ENCODE results near the gene ITGA11. TPM values are rescaled to one million over a fixed set of nuclear protein-coding genes. Genes with fewer than 3 reads are reported as not detected.

ITGA11 gene
- total RNA-seq, 2 donors from 2014 or later, result 246 to 360 TPM

DNA sequence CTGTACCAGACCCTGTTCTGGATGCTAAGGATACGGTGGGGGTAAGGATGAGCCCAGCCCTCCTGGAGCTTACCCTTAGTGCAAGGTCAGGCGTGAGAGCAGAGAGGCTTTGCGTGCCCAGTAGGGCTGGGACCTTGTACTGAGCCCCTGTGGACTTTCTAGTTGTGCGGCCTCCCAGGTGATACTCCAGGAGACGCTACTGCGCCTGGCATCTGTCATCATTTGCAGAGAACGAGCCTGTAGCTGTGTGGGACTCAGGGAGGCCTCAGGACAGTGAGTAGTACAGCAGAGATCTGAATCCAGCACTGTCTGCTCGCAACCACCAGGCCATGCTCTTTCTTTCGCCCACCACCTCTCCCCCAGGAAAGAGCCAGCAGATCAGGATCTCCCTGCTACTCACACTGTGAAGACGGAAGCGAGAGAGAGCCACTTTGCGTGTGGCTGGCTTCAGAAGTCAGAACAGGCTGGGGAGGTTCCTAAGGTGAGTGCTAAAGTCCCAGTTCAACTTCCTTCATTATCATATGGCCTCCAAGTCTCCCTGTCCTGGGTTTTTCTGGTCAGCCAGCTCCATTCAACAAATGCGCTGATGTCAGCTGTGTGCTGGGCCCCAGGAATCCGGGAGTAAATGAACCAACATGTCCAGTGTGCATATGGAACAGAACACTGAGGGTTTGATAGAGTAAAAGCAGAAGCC lies 38.2 kb upstream of the ITGA11 start:
- H3K4me3 ChIP-seq, result no peak overlapping the region
- H3K27me3 ChIP-seq (replicated peaks; ENCODE audit: insufficient read depth), result no peaks in the 10 kb centered on the region
- H3K4me1 ChIP-seq (ENCODE audit: control insufficient read depth in 1 of 2, low read depth in 2 of 2), result peaks cover 10 to 39% of the 10 kb centered on the region in 2 donors
- ATAC-seq (ENCODE audit: insufficient number of reproducible peaks, low FRiP score, low read depth), result no peak
- H3K36me3 ChIP-seq, result no peaks in the 10 kb centered on the region
- peak overlapping the region; percentile 29 to 62 for H3K27ac ChIP-seq
- DNase-seq (ENCODE audit: low spot score), result no peak
- no peaks in the 10 kb centered on the region for H3K9me3 ChIP-seq
- TF ChIP-seq, protein P1, sequence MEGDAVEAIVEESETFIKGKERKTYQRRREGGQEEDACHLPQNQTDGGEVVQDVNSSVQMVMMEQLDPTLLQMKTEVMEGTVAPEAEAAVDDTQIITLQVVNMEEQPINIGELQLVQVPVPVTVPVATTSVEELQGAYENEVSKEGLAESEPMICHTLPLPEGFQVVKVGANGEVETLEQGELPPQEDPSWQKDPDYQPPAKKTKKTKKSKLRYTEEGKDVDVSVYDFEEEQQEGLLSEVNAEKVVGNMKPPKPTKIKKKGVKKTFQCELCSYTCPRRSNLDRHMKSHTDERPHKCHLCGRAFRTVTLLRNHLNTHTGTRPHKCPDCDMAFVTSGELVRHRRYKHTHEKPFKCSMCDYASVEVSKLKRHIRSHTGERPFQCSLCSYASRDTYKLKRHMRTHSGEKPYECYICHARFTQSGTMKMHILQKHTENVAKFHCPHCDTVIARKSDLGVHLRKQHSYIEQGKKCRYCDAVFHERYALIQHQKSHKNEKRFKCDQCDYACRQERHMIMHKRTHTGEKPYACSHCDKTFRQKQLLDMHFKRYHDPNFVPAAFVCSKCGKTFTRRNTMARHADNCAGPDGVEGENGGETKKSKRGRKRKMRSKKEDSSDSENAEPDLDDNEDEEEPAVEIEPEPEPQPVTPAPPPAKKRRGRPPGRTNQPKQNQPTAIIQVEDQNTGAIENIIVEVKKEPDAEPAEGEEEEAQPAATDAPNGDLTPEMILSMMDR (IDR thresholded peaks at IDR 0.05), result no peak

- peak overlapping the region; percentile 29 to 62 for H3K27ac ChIP-seq
- TF ChIP-seq, protein P1 (IDR thresholded peaks at IDR 0.05), result no peak
Measured at GRCh38 chr15:68469162-68470048, 37.4 kb upstream of the ITGA11 start.

GRCh38 chr15:68466876-68467275 lies 34.9 kb upstream of the ITGA11 start:
- no peak overlapping the region for H3K4me3 ChIP-seq
- no peaks in the 10 kb centered on the region for H3K9me3 ChIP-seq
- DNase-seq (ENCODE audit: low spot score), result no peak
- H3K27me3 ChIP-seq (replicated peaks; ENCODE audit: insufficient read depth), result no peaks in the 10 kb centered on the region
- peaks cover 10 to 39% of the 10 kb centered on the region in 2 donors for H3K4me1 ChIP-seq (ENCODE audit: control insufficient read depth in 1 of 2, low read depth in 2 of 2)
- TF ChIP-seq, protein P1 (IDR thresholded peaks at IDR 0.05), result no peak
- ATAC-seq (ENCODE audit: insufficient number of reproducible peaks, low FRiP score, low read depth), result no peak
- H3K36me3 ChIP-seq, result no peaks in the 10 kb centered on the region
- H3K27ac ChIP-seq, result peak overlapping the region; percentile 19 to 52

More at GRCh38 chr15:68469162-68470048, 37.4 kb upstream of the ITGA11 start:
- ATAC-seq (ENCODE audit: insufficient number of reproducible peaks, low FRiP score, low read depth) (no peak), DNase-seq (ENCODE audit: low spot score) (no peak)
- H3K4me1 ChIP-seq (ENCODE audit: control insufficient read depth in 1 of 2, low read depth in 2 of 2), result peaks cover 10 to 39% of the 10 kb centered on the region in 2 donors
- no peak overlapping the region for H3K4me3 ChIP-seq
- no peaks in the 10 kb centered on the region for H3K36me3 ChIP-seq
- H3K9me3 ChIP-seq, result no peaks in the 10 kb centered on the region
- no peaks in the 10 kb centered on the region for H3K27me3 ChIP-seq (replicated peaks; ENCODE audit: insufficient read depth)

DNA sequence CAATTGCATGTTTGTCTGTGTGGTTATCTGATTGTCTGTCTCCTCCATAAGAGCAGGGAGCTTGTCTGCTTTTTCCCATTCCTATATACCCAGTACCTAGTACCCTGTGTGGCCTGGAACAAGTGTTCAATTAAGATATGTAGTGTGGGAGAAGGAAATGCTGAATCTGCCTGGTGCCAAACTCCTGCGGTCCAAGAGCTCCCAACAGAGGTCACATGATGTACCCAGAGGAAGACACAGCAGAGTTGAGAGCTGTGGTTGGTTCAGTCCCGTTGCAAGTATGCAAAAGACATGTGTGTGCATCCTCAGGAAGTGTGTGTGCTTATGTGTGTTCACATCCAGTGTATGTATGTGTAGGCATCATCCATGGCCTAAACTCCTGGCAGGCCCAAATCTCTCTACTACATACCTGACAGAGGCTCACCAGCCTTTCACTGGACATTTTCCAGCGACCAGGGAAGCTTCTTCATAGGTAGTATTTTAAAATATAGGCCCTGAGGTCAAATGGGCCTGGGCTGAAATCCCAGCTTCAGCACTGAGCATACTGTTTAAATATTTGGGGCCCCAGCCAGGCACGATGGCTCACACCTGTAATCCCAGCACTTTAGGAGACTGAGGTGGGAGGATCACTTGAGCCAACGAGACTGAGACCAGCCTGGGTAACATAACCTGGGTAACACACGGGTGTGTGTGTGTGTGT lies 34.0 kb upstream of the ITGA11 start:
- DNase-seq (ENCODE audit: low spot score), result no peak
- Histone ChIP-seq H3K36me3 (no peaks in the 10 kb centered on the region), H3K27me3 (replicated peaks; ENCODE audit: insufficient read depth) (no peaks in the 10 kb centered on the region), H3K4me1 (ENCODE audit: control insufficient read depth in 1 of 2, low read depth in 2 of 2) (peaks cover 10 to 39% of the 10 kb centered on the region in 2 donors), H3K27ac (no peak overlapping the region), H3K4me3 (no peak overlapping the region), H3K9me3 (no peaks in the 10 kb centered on the region)
- TF ChIP-seq, protein P1 (IDR thresholded peaks at IDR 0.05), result no peak
- no peak for ATAC-seq (ENCODE audit: insufficient number of reproducible peaks, low FRiP score, low read depth)
